Body of pancreas (tissue), 4 donors: Measurements from ENCODE around the gene SRSF6. TPM values are rescaled to one million over a fixed set of nuclear protein-coding genes. Genes with fewer than 3 reads are reported as not detected.

Experiments used
- ATAC-seq: fragments of 150-250 bp; one replicate; pipeline ENCODE4 v1.9.1; 2016
- DNase-seq, 4 donors: peaks; one replicate each; pipeline ENCODE4 v3.0.0-alpha.2; 2019
- H3K27ac ChIP-seq, 4 donors: fragments of 200-600 bp; sonication (generic); 1 replicate in 3 of 4; 2 replicates in 1 of 4; pipeline versions ENCODE4 v1.5.1 to v1.6.1; 2016 to 2019; ENCODE audit warnings: mild to moderate bottlenecking in 1 of 4, mixed read lengths in 1 of 4, moderate library complexity in 1 of 4
- H3K27me3 ChIP-seq, 2 donors: fragments of 200-600 bp; sonication (generic); one replicate each; pipeline ENCODE4 v1.6.0; 2016; ENCODE audit warnings: mild to moderate bottlenecking in 1 of 2
- H3K36me3 ChIP-seq, 2 donors: fragments of 200-600 bp; sonication (generic); replicated peaks in 1 of 2; 2 replicates each; pipeline ENCODE4 v1.5.1; 2016; ENCODE audit warnings: low read depth in 2 of 2; ENCODE audit not compliant: insufficient read depth in 1 of 2
- H3K4me1 ChIP-seq: fragments of 200-600 bp; sonication (generic); one replicate; pipeline ENCODE4 v1.6.0; 2016
- H3K4me3 ChIP-seq, 2 donors: fragments of 200-600 bp; sonication (generic); 1 replicate in 1 of 2; 2 replicates in 1 of 2; pipeline ENCODE4 v1.5.1; 2016 to 2019
- H3K9me3 ChIP-seq, 3 donors: fragments of 200-600 bp; sonication (generic); 1 replicate in 2 of 3; 2 replicates in 1 of 3; pipeline ENCODE4 v1.5.1; 2016
- CTCF ChIP-seq, 7 experiments: fragments of 450-650 bp in 4 of 7; fragments of 200-600 bp in 3 of 7; sonication (generic) in 3 of 7; IDR thresholded peaks; one replicate each; pipeline ENCODE4 v1.5.1; 2016 to 2019; ENCODE audit warnings: antibody characterized with exemption in 7 of 7
- POLR2A ChIP-seq, 3 donors: fragments of 450-650 bp; IDR thresholded peaks; one replicate each; pipeline ENCODE4 v1.6.1; 2016; ENCODE audit warnings: antibody characterized with exemption in 3 of 3, mild to moderate bottlenecking in 2 of 3
- WGBS, 2 donors: methylation state at CpG; one replicate each; pipeline ENCODE4 v1.1.5; 2017; 5-methylcytosine and 5-hydroxymethylcytosine counted together
- intact Hi-C: fragments of 100-400 bp; cut with DNase I; formaldehyde crosslinking; loops from one replicate; pipeline ENCODE4 v1.15.1; 2023
- total RNA-seq, 2 donors: library from RNA; depleted of rRNA; stranded (reverse); fragments of >200 nt; gene quantifications; one replicate each; pipeline ENCODE4 v1.1.0, GENCODE V29; 2016

The SRSF6 gene
- total RNA-seq, 2 donors from 2014 or later, result 58.4 to 90.6 TPM

- intact Hi-C loops, result no loop called here
- no peaks in the 10 kb centered on the region for H3K9me3 ChIP-seq
- no peaks in the 10 kb centered on the region for H3K36me3 ChIP-seq
- DNase-seq (no peak), ATAC-seq (no peak)
- 89% methylated on average over 7 of the region's 7 CpGs for WGBS, 2 donors
- H3K27me3 ChIP-seq, result no peaks in the 10 kb centered on the region
- no peak overlapping the region for H3K4me3 ChIP-seq
- TF ChIP-seq POLR2A (IDR thresholded peaks at IDR 0.05) (no peak), CTCF (IDR thresholded peaks at IDR 0.05) (no peak)
- H3K4me1 ChIP-seq, result peaks cover 10% of the 10 kb centered on the region
- no peak overlapping the region for H3K27ac ChIP-seq
Observed at GRCh38 chr20:43506238-43506637, 48.5 kb downstream of the SRSF6 start.

- DNase-seq, result peak; percentile 58 to 82 (median 66)
- H3K4me1 ChIP-seq, result peaks cover 10% of the 10 kb centered on the region
- H3K27me3 ChIP-seq, result no peaks in the 10 kb centered on the region
- peak within 1 kb of the TSS in 1 of 4 donors; percentile 49 for H3K27ac ChIP-seq
- H3K9me3 ChIP-seq, result no peaks in the 10 kb centered on the region
- H3K36me3 ChIP-seq, result no peaks in the 10 kb centered on the region
- TF ChIP-seq CTCF (IDR thresholded peaks at IDR 0.05) (no peak), POLR2A (IDR thresholded peaks at IDR 0.05) (peak in 2 of 3 donors; percentile 11 to 24)
- 7 to 14% methylated on average over 32 to 73 of the region's 95 CpGs for WGBS, 2 donors
- peak within 1 kb of the TSS; percentile 4 to 56 for H3K4me3 ChIP-seq
- intact Hi-C loops, result no loop called here
- ATAC-seq, result peak; percentile 90
Observed at GRCh38 chr20:43507150-43508080, 49.7 kb downstream of the SRSF6 start, which contains the start of gene L3MBTL1. L3MBTL1 (plus strand) TSS chr20:43507697; CDS start chr20:43513504, 5,807 bp downstream.

- Histone ChIP-seq H3K9me3 (no peaks in the 10 kb centered on the region), H3K27ac (no peak overlapping the region), H3K27me3 (no peaks in the 10 kb centered on the region), H3K36me3 (no peaks in the 10 kb centered on the region), H3K4me1 (peaks cover 12% of the 10 kb centered on the region), H3K4me3 (peak overlapping the region; percentile 4 to 56)
- DNase-seq (no peak), ATAC-seq (no peak)
- no peak for TF ChIP-seq CTCF (IDR thresholded peaks at IDR 0.05)
- TF ChIP-seq POLR2A (IDR thresholded peaks at IDR 0.05), result no peak
- 16 to 19% methylated on average over 18 to 22 of the region's 22 CpGs for WGBS, 2 donors
- intact Hi-C loops, result no loop called here
Observed at GRCh38 chr20:43508106-43508505, 50.4 kb downstream of the SRSF6 start.

- TF ChIP-seq CTCF (IDR thresholded peaks at IDR 0.05) (no peak), POLR2A (IDR thresholded peaks at IDR 0.05) (no peak)
- H3K27ac ChIP-seq, result no peak overlapping the region
- H3K9me3 ChIP-seq, result no peaks in the 10 kb centered on the region
- WGBS, 2 donors, result 85 to 93% methylated on average over 11 of the region's 11 CpGs
- no peaks in the 10 kb centered on the region for H3K27me3 ChIP-seq
- intact Hi-C loops, result no loop called here
- ATAC-seq (no peak), DNase-seq (no peak)
- no peak overlapping the region for H3K4me3 ChIP-seq
- H3K36me3 ChIP-seq, result no peaks in the 10 kb centered on the region
- peaks cover 17% of the 10 kb centered on the region for H3K4me1 ChIP-seq
Observed at GRCh38 chr20:43508604-43509040, 50.9 kb downstream of the SRSF6 start.
